WTC11 (cell line): Measurements from ENCODE around the gene TNRC6C. TPM values are rescaled to one million over a fixed set of nuclear protein-coding genes. Genes with fewer than 3 reads are reported as not detected.

Experiments used
- ATAC-seq: fragments of 200-7000 bp; cut with Tn5 transposase; 2 replicates; pipeline ENCODE4 v1.10.0; 2021; ENCODE audit warnings: mild to moderate bottlenecking, moderate library complexity
- CTCF ChIA-PET: fragments of 300-600 bp; sonication (Branson Sonifier 250); formaldehyde crosslinking; loops from one replicate; lab custom pipeline; 2021; ENCODE audit warnings: antibody characterized with exemption; lab: Charles Lee
- POLR2A ChIA-PET: fragments of 350-600 bp; sonication (Branson Sonifier 250); formaldehyde crosslinking; loops from one replicate; lab custom pipeline; 2021; ENCODE audit warnings: antibody characterized with exemption; lab: Charles Lee
- DNase-seq: peaks from one replicate; pipeline ENCODE4 v3.0.0; 2021; ENCODE audit warnings: low spot score
- H3K27ac Mint-ChIP-seq: 2 replicates; pipeline ENCODE4 v1.8.0; 2021; ENCODE audit warnings: mixed read lengths
- H3K27me3 Mint-ChIP-seq: 2 replicates; pipeline ENCODE4 v1.8.0; 2021; ENCODE audit warnings: low read depth, mild to moderate bottlenecking, moderate library complexity, mixed read lengths
- H3K36me3 Mint-ChIP-seq: 2 replicates; pipeline ENCODE4 v1.8.0; 2021; ENCODE audit warnings: mixed read lengths
- H3K4me1 Mint-ChIP-seq: 2 replicates; pipeline ENCODE4 v1.8.0; 2022; ENCODE audit warnings: mixed read lengths
- H3K4me3 Mint-ChIP-seq: 2 replicates; pipeline ENCODE4 v1.8.0; 2021; ENCODE audit warnings: mild to moderate bottlenecking, moderate library complexity, mixed read lengths
- H3K9me3 Mint-ChIP-seq: 2 replicates; pipeline ENCODE4 v1.8.0; 2021; ENCODE audit warnings: mixed read lengths
- CBFB ChIP-seq: sonication (generic); formaldehyde crosslinking; IDR thresholded peaks from 2 replicates; pipeline ENCODE4 v1.8.1; 2022; ENCODE audit warnings: mild to moderate bottlenecking, low read depth, missing genetic modification reagents
- EMX1 ChIP-seq: fragments of 250-450 bp; sonication (Bioruptor Pico); IDR thresholded peaks from 2 replicates; pipeline ENCODE4 v1.8.0; 2021; ENCODE audit warnings: mild to moderate bottlenecking
- GRHL2 ChIP-seq: fragments of 250-450 bp; sonication (Bioruptor Pico); IDR thresholded peaks from 2 replicates; pipeline ENCODE4 v1.8.0; 2022; ENCODE audit warnings: mild to moderate bottlenecking, moderate library complexity; ENCODE audit not compliant: insufficient replicate concordance, severe bottlenecking
- GTF2I ChIP-seq: fragments of 250-450 bp; sonication (Bioruptor Pico); conservative IDR thresholded peaks from 2 replicates; pipeline ENCODE4 v1.4.0; 2021; ENCODE audit warnings: mild to moderate bottlenecking
- JUN ChIP-seq: sonication (generic); formaldehyde crosslinking; IDR thresholded peaks from 2 replicates; pipeline ENCODE4 v1.8.0; 2023; ENCODE audit warnings: mild to moderate bottlenecking, missing genetic modification reagents
- KAT7 ChIP-seq: sonication (generic); formaldehyde crosslinking; IDR thresholded peaks from 2 replicates; pipeline ENCODE4 v1.8.1; 2023; ENCODE audit warnings: missing genetic modification reagents, mild to moderate bottlenecking, borderline replicate concordance
- MXD4 ChIP-seq: fragments of 250-450 bp; sonication (Bioruptor Pico); IDR thresholded peaks from 2 replicates; pipeline ENCODE4 v1.8.0; 2021; ENCODE audit warnings: mild to moderate bottlenecking, moderate library complexity, borderline replicate concordance
- NFATC4 ChIP-seq: fragments of 250-450 bp; sonication (Bioruptor Pico); IDR thresholded peaks from 2 replicates; pipeline ENCODE4 v1.9.0; 2021; ENCODE audit warnings: mild to moderate bottlenecking
- NFE2L1 ChIP-seq: sonication (generic); formaldehyde crosslinking; IDR thresholded peaks from 2 replicates; pipeline ENCODE4 v1.8.1; 2023; ENCODE audit warnings: missing genetic modification reagents
- RORB ChIP-seq: fragments of 250-450 bp; sonication (Bioruptor Pico); IDR thresholded peaks from 2 replicates; pipeline ENCODE4 v1.9.0; 2021; ENCODE audit warnings: mild to moderate bottlenecking
- TCF7 ChIP-seq: sonication (generic); formaldehyde crosslinking; IDR thresholded peaks from 2 replicates; pipeline ENCODE4 v1.8.0; 2022; ENCODE audit warnings: mild to moderate bottlenecking, low read depth, missing genetic modification reagents, moderate library complexity
- TEAD1 ChIP-seq: sonication (generic); formaldehyde crosslinking; IDR thresholded peaks from 2 replicates; pipeline ENCODE4 v1.8.0; 2022; ENCODE audit warnings: mild to moderate bottlenecking, missing genetic modification reagents
- TP53 ChIP-seq: sonication (generic); formaldehyde crosslinking; IDR thresholded peaks from 2 replicates; pipeline ENCODE4 v1.8.1; 2023; ENCODE audit warnings: mild to moderate bottlenecking, missing genetic modification reagents
- ZNF138 ChIP-seq: sonication (generic); formaldehyde crosslinking; conservative IDR thresholded peaks from 2 replicates; pipeline ENCODE4 v1.8.1; 2022; ENCODE audit warnings: mild to moderate bottlenecking, moderate library complexity, missing genetic modification reagents
- ZNF317 ChIP-seq: sonication (generic); formaldehyde crosslinking; IDR thresholded peaks from 2 replicates; pipeline ENCODE4 v1.8.1; 2023; ENCODE audit warnings: low read depth, mild to moderate bottlenecking, moderate library complexity, missing genetic modification reagents, borderline replicate concordance
- total RNA-seq: library from RNA; stranded (reverse); gene quantifications from 3 replicates; pipeline ENCODE4 v1.2.3, GENCODE V29; 2021
- TF ChIP-seq, protein P1 (sequence below): sonication (generic); formaldehyde crosslinking; IDR thresholded peaks from 2 replicates; pipeline ENCODE4 v1.8.1; 2022; ENCODE audit warnings: missing genetic modification reagents, borderline replicate concordance
- TF ChIP-seq, protein P2 (sequence below): fragments of 250-450 bp; sonication (Bioruptor Pico); IDR thresholded peaks from 2 replicates; pipeline ENCODE4 v1.9.0; 2021; ENCODE audit warnings: mild to moderate bottlenecking
- TF ChIP-seq, protein P3 (sequence below): sonication (generic); formaldehyde crosslinking; IDR thresholded peaks from 2 replicates; pipeline ENCODE4 v1.8.1; 2022; ENCODE audit warnings: low read depth, missing genetic modification reagents, borderline replicate concordance
- TF ChIP-seq, protein P4 (sequence below): sonication (generic); formaldehyde crosslinking; conservative IDR thresholded peaks from 2 replicates; pipeline ENCODE4 v1.8.1; 2023; ENCODE audit warnings: mild to moderate bottlenecking, low read depth, missing genetic modification reagents, moderate library complexity
- TF ChIP-seq, protein P5 (sequence below): sonication (generic); formaldehyde crosslinking; IDR thresholded peaks from 2 replicates; pipeline ENCODE4 v1.8.1; 2023; ENCODE audit warnings: mild to moderate bottlenecking, missing genetic modification reagents, moderate library complexity
- TF ChIP-seq, protein P6 (sequence below): fragments of 250-450 bp; sonication (Bioruptor Pico); IDR thresholded peaks from 2 replicates; pipeline ENCODE4 v1.8.0; 2021; ENCODE audit warnings: mild to moderate bottlenecking
- TF ChIP-seq, protein P7 (sequence below): sonication (generic); formaldehyde crosslinking; IDR thresholded peaks from 2 replicates; pipeline ENCODE4 v1.8.1; 2022; ENCODE audit warnings: mild to moderate bottlenecking, missing genetic modification reagents, moderate library complexity, borderline replicate concordance
- TF ChIP-seq, protein P8 (sequence below): sonication (generic); formaldehyde crosslinking; IDR thresholded peaks from 2 replicates; pipeline ENCODE4 v1.8.0; 2022; ENCODE audit warnings: mild to moderate bottlenecking, missing genetic modification reagents

The TNRC6C gene
- total RNA-seq, 1 experiment from 2014 or later, result 52.3 TPM

DNA sequence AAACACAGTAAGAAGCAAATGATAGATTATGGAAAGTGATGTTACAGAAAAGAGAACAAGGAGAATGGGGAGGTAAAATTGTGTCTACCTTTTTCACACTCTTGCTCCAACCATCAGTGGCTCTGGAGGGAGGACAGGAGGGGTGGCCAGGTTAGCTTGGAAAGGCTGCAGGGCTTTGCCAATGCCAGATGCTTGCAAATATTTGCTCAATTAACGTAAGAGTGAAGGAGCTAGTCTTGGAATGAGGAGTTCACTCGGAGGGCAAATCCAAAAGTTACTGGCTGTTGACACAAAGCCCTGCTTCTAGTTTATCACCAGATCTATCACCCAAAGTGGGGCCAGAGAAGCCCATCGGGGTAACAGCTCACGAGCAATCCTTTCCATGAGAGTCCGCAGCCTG is 7.4 kb upstream of the TNRC6C start:
- Mint-ChIP-seq H3K4me3 (no peak overlapping the region), H3K27ac (no peak overlapping the region), H3K4me1 (peaks cover 29% of the 10 kb centered on the region), H3K27me3 (peaks cover 24% of the 10 kb centered on the region), H3K9me3 (peaks cover 13% of the 10 kb centered on the region), H3K36me3 (no peaks in the 10 kb centered on the region; the same call in 1 of the 2 replicates)
- TF ChIP-seq MXD4 (no peak), GRHL2 (CRISPR knock-in tag) (no peak), TP53 (CRISPR knock-in tag) (no peak), RORB (CRISPR knock-in tag) (no peak)
- TF ChIP-seq, protein P1, sequence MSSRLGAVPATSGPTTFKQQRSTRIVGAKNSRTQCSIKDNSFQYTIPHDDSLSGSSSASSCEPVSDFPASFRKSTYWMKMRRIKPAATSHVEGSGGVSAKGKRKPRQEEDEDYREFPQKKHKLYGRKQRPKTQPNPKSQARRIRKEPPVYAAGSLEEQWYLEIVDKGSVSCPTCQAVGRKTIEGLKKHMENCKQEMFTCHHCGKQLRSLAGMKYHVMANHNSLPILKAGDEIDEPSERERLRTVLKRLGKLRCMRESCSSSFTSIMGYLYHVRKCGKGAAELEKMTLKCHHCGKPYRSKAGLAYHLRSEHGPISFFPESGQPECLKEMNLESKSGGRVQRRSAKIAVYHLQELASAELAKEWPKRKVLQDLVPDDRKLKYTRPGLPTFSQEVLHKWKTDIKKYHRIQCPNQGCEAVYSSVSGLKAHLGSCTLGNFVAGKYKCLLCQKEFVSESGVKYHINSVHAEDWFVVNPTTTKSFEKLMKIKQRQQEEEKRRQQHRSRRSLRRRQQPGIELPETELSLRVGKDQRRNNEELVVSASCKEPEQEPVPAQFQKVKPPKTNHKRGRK (CRISPR knock-in tag), result no peak
- TF ChIP-seq, protein P2, sequence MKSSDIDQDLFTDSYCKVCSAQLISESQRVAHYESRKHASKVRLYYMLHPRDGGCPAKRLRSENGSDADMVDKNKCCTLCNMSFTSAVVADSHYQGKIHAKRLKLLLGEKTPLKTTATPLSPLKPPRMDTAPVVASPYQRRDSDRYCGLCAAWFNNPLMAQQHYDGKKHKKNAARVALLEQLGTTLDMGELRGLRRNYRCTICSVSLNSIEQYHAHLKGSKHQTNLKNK (CRISPR knock-in tag), result no peak
- no peak for DNase-seq
- POLR2A ChIA-PET, result no interaction called here
- CTCF ChIA-PET, result interaction anchor here (0.6 to 1.1 kb wide), 2 partner anchors 34 to 255 kb away, joined by 3 read pairs; no protein-coding TSS in a partner anchor
- ATAC-seq, result no peak

DNA sequence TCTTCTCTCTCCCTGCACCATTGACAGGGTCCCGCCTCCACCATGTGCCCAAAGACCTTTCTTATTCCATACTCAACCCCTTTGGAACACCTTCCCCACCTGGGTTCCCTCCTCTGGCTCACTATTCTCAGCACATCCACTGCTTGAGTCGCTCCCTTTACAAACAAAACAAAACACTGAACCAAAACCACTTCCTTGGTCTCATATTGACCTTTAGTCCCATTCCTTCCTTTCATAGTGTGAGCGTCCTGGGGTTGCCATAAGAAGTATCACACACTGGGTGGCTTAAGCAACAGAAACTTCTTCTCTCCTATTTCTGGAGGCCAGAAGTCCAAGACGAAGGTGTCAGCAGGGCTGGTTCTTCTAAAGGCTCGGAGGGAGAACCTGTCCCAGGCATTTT is 6.1 kb upstream of the TNRC6C start:
- Mint-ChIP-seq H3K4me3 (no peak overlapping the region), H3K9me3 (peaks cover 13% of the 10 kb centered on the region), H3K36me3 (no peaks in the 10 kb centered on the region; the same call in 1 of the 2 replicates), H3K27ac (no peak overlapping the region), H3K27me3 (peaks cover 36% of the 10 kb centered on the region), H3K4me1 (peaks cover 37% of the 10 kb centered on the region)
- POLR2A ChIA-PET, result no interaction called here
- ATAC-seq (no peak), DNase-seq (no peak)
- CTCF ChIA-PET, result no interaction called here
- TF ChIP-seq KAT7 (CRISPR knock-in tag) (no peak), ZNF138 (CRISPR knock-in tag) (no peak), GTF2I (CRISPR knock-in tag) (no peak), JUN (CRISPR knock-in tag) (no peak), TEAD1 (CRISPR knock-in tag) (no peak), EMX1 (CRISPR knock-in tag) (no peak), ZNF317 (no peak), NFE2L1 (CRISPR knock-in tag) (no peak), CBFB (no peak), NFATC4 (CRISPR knock-in tag) (no peak), TP53 (CRISPR knock-in tag) (no peak), TCF7 (CRISPR knock-in tag) (no peak)
- TF ChIP-seq, protein P3, sequence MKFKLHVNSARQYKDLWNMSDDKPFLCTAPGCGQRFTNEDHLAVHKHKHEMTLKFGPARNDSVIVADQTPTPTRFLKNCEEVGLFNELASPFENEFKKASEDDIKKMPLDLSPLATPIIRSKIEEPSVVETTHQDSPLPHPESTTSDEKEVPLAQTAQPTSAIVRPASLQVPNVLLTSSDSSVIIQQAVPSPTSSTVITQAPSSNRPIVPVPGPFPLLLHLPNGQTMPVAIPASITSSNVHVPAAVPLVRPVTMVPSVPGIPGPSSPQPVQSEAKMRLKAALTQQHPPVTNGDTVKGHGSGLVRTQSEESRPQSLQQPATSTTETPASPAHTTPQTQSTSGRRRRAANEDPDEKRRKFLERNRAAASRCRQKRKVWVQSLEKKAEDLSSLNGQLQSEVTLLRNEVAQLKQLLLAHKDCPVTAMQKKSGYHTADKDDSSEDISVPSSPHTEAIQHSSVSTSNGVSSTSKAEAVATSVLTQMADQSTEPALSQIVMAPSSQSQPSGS, result no peak
- TF ChIP-seq, protein P4, sequence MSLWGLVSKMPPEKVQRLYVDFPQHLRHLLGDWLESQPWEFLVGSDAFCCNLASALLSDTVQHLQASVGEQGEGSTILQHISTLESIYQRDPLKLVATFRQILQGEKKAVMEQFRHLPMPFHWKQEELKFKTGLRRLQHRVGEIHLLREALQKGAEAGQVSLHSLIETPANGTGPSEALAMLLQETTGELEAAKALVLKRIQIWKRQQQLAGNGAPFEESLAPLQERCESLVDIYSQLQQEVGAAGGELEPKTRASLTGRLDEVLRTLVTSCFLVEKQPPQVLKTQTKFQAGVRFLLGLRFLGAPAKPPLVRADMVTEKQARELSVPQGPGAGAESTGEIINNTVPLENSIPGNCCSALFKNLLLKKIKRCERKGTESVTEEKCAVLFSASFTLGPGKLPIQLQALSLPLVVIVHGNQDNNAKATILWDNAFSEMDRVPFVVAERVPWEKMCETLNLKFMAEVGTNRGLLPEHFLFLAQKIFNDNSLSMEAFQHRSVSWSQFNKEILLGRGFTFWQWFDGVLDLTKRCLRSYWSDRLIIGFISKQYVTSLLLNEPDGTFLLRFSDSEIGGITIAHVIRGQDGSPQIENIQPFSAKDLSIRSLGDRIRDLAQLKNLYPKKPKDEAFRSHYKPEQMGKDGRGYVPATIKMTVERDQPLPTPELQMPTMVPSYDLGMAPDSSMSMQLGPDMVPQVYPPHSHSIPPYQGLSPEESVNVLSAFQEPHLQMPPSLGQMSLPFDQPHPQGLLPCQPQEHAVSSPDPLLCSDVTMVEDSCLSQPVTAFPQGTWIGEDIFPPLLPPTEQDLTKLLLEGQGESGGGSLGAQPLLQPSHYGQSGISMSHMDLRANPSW (CRISPR knock-in tag), result no peak
- TF ChIP-seq, protein P5, sequence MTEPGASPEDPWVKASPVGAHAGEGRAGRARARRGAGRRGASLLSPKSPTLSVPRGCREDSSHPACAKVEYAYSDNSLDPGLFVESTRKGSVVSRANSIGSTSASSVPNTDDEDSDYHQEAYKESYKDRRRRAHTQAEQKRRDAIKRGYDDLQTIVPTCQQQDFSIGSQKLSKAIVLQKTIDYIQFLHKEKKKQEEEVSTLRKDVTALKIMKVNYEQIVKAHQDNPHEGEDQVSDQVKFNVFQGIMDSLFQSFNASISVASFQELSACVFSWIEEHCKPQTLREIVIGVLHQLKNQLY (CRISPR knock-in tag), result no peak
- TF ChIP-seq, protein P6, sequence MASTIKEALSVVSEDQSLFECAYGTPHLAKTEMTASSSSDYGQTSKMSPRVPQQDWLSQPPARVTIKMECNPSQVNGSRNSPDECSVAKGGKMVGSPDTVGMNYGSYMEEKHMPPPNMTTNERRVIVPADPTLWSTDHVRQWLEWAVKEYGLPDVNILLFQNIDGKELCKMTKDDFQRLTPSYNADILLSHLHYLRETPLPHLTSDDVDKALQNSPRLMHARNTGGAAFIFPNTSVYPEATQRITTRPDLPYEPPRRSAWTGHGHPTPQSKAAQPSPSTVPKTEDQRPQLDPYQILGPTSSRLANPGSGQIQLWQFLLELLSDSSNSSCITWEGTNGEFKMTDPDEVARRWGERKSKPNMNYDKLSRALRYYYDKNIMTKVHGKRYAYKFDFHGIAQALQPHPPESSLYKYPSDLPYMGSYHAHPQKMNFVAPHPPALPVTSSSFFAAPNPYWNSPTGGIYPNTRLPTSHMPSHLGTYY (CRISPR knock-in tag), result no peak
- TF ChIP-seq, protein P7, sequence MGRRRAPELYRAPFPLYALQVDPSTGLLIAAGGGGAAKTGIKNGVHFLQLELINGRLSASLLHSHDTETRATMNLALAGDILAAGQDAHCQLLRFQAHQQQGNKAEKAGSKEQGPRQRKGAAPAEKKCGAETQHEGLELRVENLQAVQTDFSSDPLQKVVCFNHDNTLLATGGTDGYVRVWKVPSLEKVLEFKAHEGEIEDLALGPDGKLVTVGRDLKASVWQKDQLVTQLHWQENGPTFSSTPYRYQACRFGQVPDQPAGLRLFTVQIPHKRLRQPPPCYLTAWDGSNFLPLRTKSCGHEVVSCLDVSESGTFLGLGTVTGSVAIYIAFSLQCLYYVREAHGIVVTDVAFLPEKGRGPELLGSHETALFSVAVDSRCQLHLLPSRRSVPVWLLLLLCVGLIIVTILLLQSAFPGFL (CRISPR knock-in tag), result no peak
- TF ChIP-seq, protein P8, sequence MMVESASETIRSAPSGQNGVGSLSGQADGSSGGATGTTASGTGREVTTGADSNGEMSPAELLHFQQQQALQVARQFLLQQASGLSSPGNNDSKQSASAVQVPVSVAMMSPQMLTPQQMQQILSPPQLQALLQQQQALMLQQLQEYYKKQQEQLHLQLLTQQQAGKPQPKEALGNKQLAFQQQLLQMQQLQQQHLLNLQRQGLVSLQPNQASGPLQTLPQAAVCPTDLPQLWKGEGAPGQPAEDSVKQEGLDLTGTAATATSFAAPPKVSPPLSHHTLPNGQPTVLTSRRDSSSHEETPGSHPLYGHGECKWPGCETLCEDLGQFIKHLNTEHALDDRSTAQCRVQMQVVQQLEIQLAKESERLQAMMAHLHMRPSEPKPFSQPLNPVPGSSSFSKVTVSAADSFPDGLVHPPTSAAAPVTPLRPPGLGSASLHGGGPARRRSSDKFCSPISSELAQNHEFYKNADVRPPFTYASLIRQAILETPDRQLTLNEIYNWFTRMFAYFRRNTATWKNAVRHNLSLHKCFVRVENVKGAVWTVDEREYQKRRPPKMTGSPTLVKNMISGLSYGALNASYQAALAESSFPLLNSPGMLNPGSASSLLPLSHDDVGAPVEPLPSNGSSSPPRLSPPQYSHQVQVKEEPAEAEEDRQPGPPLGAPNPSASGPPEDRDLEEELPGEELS (CRISPR knock-in tag), result no peak
